ENCODE measurements around the gene TRIM23.
A peak's percentile ranks its signal among the peaks of the same experiment; 100 is the strongest.

The TRIM23 gene

DNA sequence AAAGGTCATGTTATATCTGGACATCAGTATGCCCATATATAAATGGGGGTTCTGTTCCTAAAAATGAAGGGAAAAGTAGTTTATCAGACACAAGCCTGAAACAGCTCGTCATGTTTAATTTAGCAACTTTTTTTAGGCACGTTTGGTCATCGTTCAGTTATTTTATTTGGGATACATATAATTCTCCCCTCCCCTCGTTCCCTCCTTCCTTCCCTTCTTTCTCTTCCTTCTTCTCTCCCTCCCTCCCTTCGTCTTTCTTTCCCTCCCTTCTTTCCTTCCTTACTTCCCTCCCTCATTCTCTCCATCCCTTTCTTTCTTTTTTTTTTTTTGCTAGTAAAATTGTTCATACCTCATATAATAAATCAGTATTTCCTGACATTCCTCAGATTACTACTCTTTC is 57.6 kb downstream of the TRIM23 start:
- no peak for DNase-seq (ENCODE audit: low read depth)

GRCh38 chr5:65563777-65564176 is 60.4 kb downstream of the TRIM23 start:
- DNase-seq (ENCODE audit: low read depth) = peak; percentile 10

DNA sequence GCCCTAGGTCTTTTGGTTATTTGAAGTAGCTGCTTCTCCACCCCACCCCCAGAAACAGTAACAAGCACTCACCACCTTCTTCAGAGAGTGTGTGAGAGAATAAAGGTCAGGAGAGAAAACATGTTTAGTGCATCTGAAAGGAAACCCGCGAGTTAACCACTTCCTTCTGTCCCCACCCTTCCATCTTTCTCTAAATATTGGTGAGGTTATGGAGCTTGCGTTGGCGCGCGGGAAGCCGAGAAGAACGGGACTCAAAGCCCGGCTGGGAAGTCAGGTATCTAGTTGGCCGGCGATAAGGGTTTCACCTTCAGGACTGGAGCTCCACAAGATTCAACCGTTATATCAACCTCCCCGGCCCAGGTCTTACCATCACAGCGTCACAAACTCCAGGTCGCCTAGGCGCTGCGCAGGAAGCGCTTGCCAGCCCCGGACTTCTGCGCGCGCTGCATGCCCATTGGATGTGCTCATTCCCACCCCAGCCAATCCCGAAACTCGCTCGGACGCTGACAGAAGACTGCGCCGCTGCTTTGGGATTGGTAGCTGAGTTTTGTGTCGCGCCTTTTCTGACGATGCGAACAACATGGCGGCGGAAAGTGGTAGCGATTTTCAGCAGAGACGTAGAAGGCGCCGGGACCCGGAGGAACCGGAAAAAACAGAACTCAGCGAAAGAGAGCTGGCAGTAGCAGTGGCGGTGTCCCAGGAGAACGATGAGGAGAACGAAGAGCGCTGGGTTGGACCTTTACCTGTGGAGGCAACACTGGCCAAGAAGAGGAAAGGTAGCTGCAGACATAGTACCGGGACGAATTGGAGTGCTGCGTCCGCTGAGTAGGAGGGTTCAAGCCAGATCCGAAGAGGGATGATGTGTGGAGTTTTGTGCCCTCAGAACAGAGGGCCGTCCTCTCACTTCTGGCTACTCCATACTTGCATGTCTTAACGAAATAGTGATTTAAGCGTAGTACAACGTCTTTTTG is 61.1 kb downstream of the TRIM23 start, which contains the start of the genes CENPK and PPWD1:
Gene CENPK (minus strand): TSS at position 438 of the 971 bp plus-strand sequence. CDS start 8,261 bp downstream, outside the sequence.
Gene PPWD1 (plus strand): TSS at position 566 of the 971 bp plus-strand sequence. CDS start 15 bp downstream, at position 581.
- peak; percentile 93 for DNase-seq (ENCODE audit: low read depth)

GRCh38 chr5:65556718-65557117 is 67.4 kb downstream of the TRIM23 start:
- no peak for DNase-seq (ENCODE audit: low read depth)

DNA sequence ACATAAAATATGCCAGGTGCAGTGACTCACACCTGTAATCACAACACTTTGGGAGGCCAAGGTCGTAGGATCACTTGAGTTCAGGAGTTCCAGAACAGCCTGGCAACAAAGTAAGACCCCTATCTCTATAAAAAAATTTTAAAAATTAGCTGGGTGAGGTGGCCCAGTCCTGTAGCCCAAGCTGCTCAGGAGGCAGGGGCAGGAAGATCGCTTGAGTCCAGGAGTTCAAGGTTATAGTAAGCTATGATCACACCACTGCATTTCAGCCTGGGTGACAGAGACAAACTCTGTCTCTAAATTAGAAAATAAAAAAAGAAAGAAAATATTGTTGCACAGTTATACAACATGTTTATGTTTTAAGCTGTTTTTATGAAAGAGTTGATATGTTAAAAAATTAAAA is 68.0 kb downstream of the TRIM23 start:
- DNase-seq (ENCODE audit: low read depth) = no peak

DNA sequence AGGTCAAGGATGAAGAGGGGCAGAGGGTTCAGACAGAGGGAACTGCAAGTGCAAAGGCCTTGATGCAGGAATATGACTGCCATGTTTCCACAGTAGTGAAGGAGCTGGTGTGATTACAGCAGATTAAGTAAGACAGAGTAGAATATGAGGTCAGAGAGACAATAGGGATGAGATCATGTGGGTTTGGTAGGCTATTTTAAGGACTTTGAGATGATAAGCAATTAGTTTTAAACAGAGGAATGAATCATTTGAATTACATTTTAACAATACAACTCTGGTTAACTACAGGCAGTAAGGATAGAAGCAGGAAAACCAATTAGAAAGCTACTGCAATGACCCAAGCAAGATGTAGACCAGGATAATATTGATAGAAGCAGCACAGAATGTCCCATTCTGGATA is 68.8 kb downstream of the TRIM23 start:
- DNase-seq (ENCODE audit: low read depth) = peak; percentile 52

GRCh38 chr5:65553941-65554340 is 70.2 kb downstream of the TRIM23 start:
- DNase-seq (ENCODE audit: low read depth) = no peak

- DNase-seq (ENCODE audit: low read depth) = no peak
These were observed 75.9 kb downstream of the TRIM23 start for GRCh38 chr5:65548281-65548680.

- no peak for DNase-seq (ENCODE audit: low read depth)
These were observed 78.0 kb downstream of the TRIM23 start for GRCh38 chr5:65546141-65546540.

GRCh38 chr5:65544473-65544872 is 79.7 kb downstream of the TRIM23 start:
- no peak for DNase-seq (ENCODE audit: low read depth)

GRCh38 chr5:65539827-65540226 is 84.3 kb downstream of the TRIM23 start:
- DNase-seq (ENCODE audit: low read depth) = peak; percentile 11
